Fibroblast of the aortic adventitia (primary cell): ENCODE measurements around the gene ASB6. TPM values are rescaled to one million over a fixed set of nuclear protein-coding genes. Genes with fewer than 3 reads are reported as not detected.

Source experiments
- DNase-seq: peaks from one replicate; pipeline ENCODE4 v3.0.0-alpha.2; 2010; ENCODE audit warnings: low read depth
- H3K4me3 ChIP-seq: 2 replicates; pipeline ENCODE4 v1.5.1; 2011; ENCODE audit warnings: low read depth, mild to moderate bottlenecking, control low read depth, low read length, moderate library complexity
- CTCF ChIP-seq: IDR thresholded peaks from 2 replicates; pipeline ENCODE4 v1.5.1; 2011; ENCODE audit warnings: mild to moderate bottlenecking, low read length, control low read depth, inconsistent platforms; ENCODE audit not compliant: insufficient read depth
- total RNA-seq: library from RNA; depleted of rRNA; stranded (reverse); fragments of >200 nt; gene quantifications from 2 replicates; pipeline ENCODE4 v1.2.3, GENCODE V29; 2012; ENCODE audit warnings: low replicate concordance

The ASB6 gene
- total RNA-seq, 1 donor, result 14.0 TPM

- H3K4me3 ChIP-seq, result no peak overlapping the region
- no peak for DNase-seq
- TF ChIP-seq CTCF, result no peak
These were observed 37.7 kb downstream of the ASB6 start for GRCh38 chr9:129604056-129604765.

GRCh38 chr9:129602598-129603415 is 39.1 kb downstream of the ASB6 start:
- no peak for DNase-seq
- H3K4me3 ChIP-seq, result no peak overlapping the region
- no peak for TF ChIP-seq CTCF

DNA sequence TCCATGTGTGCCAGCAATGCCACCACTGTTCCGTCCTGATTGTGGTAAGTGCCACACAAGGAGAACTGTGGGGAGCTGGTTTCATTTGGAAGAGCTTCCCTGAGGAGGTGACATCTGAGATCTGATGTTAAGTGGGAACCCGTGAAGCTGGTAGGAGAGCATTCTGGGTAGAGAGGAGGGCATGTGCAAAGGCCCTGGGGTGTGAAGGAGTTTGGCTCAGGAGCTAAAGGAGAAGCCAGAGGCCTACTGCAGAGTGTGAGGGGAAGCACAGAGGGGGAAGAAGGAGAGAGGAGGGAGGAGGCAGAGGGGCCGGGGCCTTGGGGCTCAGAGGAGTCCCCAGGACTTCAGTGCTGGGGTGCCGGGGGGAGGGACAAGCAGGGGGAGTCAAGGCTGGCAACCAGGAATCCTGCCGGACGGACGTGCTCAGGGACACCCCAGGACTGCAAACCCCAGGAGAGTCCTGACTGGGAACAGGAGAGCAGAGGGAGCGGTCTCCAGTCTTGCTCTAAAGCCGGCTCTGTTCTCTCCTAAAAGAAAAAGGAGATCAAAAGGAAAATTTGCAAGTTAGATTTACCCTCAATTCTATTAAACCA is 40.8 kb downstream of the ASB6 start:
- no peak for DNase-seq
- TF ChIP-seq CTCF, result no peak
- H3K4me3 ChIP-seq, result no peak overlapping the region

DNA sequence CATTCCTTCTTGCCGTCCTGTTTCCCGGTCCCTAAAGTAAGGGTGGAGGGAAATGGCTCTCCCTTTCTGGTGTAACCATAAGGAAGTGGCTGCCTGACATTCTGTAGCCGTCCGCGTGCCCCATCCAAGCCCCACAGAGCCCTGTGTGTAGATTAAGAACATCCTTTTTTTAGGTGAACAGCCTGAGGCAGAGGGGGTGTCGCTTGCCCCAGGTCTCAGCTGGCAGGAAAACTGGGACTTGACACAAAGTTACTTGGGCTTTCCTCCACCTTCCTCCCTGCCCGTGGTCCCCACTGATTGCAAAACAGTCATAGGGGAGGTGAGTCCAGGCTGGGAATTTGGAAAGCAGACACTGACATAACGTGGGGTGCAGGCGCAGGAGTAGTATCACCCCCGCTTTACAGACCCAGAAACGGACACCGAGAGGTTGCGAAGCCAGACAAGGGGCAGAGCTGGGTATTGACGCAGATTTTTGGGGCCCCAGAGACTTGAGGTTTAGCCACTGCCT is 43.8 kb downstream of the ASB6 start:
- DNase-seq, result no peak
- no peak for TF ChIP-seq CTCF
- no peak overlapping the region for H3K4me3 ChIP-seq

DNA sequence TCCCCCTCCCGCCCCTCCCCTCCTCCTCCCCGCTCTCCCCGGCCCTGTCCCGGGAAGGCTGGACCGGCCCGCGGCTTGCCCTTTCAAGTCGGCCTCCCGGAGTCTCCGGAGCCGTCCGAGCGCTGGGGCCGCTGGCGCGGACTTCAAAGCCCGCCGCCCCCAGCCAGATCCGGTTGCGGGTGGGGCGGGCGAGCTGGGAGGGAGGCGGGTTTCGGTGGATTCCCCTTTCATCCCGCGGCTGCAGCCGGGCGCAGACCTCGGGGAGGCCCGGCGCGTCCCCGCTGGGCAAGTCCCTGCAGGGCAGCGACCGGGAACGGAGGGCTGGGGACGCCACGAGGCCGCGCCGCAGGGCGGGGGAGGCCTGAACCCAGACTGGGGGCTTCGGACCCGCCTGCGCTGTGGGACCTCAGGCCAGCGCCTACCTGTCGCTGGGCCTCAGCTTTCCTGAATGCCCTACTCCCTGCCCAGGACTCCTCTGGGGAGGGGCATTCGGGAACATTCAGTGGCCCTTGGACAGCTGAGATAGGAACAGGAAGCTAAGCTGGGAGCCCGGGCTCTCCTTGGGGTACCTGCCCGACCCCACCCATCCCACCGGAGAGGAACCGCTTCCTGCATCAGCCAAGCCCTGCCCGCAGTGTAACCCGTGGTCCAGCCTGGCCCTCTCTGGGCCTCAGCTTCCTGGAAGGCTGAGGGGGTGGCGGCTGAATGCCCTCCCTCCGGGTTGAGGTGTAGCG is 44.4 kb downstream of the ASB6 start:
- TF ChIP-seq CTCF, result no peak
- H3K4me3 ChIP-seq, result peak overlapping the region; percentile 50
- DNase-seq, result peak; percentile 55
